Transverse colon (tissue), 4 donors: ENCODE measurements around the gene ZNF780A. TPM values are rescaled to one million over a fixed set of nuclear protein-coding genes. Genes with fewer than 3 reads are reported as not detected.

Experiments
- DNase-seq: peaks from one replicate; pipeline ENCODE4 v3.0.0-alpha.2; 2019
- H3K27ac ChIP-seq, 4 donors: fragments of 200-600 bp; sonication (generic); 2 replicates each; pipeline ENCODE4 v1.5.1; 2016 to 2018; ENCODE audit warnings: inconsistent platforms in 4 of 4
- H3K27me3 ChIP-seq: fragments of 200-600 bp; sonication (generic); 2 replicates; pipeline ENCODE4 v1.5.1; 2017; ENCODE audit warnings: inconsistent platforms
- H3K36me3 ChIP-seq, 4 donors: fragments of 200-600 bp; sonication (generic); 2 replicates each; pipeline ENCODE4 v1.5.1; 2017 to 2019; ENCODE audit warnings: inconsistent platforms in 4 of 4
- H3K4me1 ChIP-seq, 4 donors: fragments of 200-600 bp; sonication (generic); 2 replicates each; pipeline ENCODE4 v1.5.1; 2017 to 2020; ENCODE audit warnings: inconsistent platforms in 4 of 4
- H3K4me3 ChIP-seq, 4 donors: fragments of 200-600 bp; sonication (generic); 1 replicate in 1 of 4; 2 replicates in 3 of 4; pipeline versions ENCODE4 v1.5.1 to v1.6.1; 2017 to 2019; ENCODE audit warnings: inconsistent platforms in 4 of 4
- H3K9me3 ChIP-seq, 2 donors: fragments of 200-600 bp; sonication (generic); 2 replicates each; pipeline ENCODE4 v1.5.1; 2017 to 2019; ENCODE audit warnings: inconsistent platforms in 2 of 2
- CTCF ChIP-seq, 5 experiments: fragments of 200-600 bp in 3 of 5; fragments of 450-650 bp in 2 of 5; sonication (generic) in 3 of 5; IDR thresholded peaks; 1 replicate in 2 of 5; 2 replicates in 3 of 5; pipeline ENCODE4 v1.5.1; 2016 to 2017; ENCODE audit warnings: antibody characterized with exemption in 5 of 5, inconsistent platforms in 3 of 5, mild to moderate bottlenecking in 2 of 5, moderate library complexity in 1 of 5
- EP300 ChIP-seq: sonication (generic); formaldehyde crosslinking; IDR thresholded peaks from one replicate; pipeline ENCODE4 v1.6.1; 2017; ENCODE audit warnings: antibody characterized with exemption, low read depth
- POLR2A ChIP-seq: fragments of 450-650 bp; IDR thresholded peaks from one replicate; pipeline ENCODE4 v1.6.1; 2016; ENCODE audit warnings: antibody characterized with exemption, mild to moderate bottlenecking, moderate library complexity
- POLR2AphosphoS5 ChIP-seq, 3 donors: sonication (generic); formaldehyde crosslinking; IDR thresholded peaks; one replicate each; pipeline ENCODE4 v1.6.1; 2016; ENCODE audit warnings: antibody characterized with exemption in 3 of 3
- WGBS, 2 donors: methylation state at CpG; one replicate each; pipeline ENCODE4 v1.1.5; 2018; ENCODE audit warnings: low coverage in 1 of 2; 5-methylcytosine and 5-hydroxymethylcytosine counted together
- in situ Hi-C, 4 donors: fragments of 200-750 bp; cut with MboI; loops; one replicate each; pipeline versions ENCODE4 v1.15.0 to v1.15.1; 2017; ENCODE audit warnings: low sequenced_read_pairs in 3 of 4, low pct_ligation_motif_present in 1 of 4, low pct_unique_long_range_greater_than_20kb in 1 of 4
- intact Hi-C: fragments of 100-400 bp; cut with DNase I; formaldehyde crosslinking; loops from one replicate; pipeline ENCODE4 v1.15.1; 2023; ENCODE audit warnings: low total_unique reads
- total RNA-seq, 4 donors: library from RNA; depleted of rRNA; stranded (reverse); fragments of >200 nt; gene quantifications; one replicate each; pipeline ENCODE4 v1.1.0, GENCODE V29; 2016

ZNF780A gene
- total RNA-seq, 4 donors from 2014 or later = 3.0 to 19.7 (median 7.2) TPM

DNA sequence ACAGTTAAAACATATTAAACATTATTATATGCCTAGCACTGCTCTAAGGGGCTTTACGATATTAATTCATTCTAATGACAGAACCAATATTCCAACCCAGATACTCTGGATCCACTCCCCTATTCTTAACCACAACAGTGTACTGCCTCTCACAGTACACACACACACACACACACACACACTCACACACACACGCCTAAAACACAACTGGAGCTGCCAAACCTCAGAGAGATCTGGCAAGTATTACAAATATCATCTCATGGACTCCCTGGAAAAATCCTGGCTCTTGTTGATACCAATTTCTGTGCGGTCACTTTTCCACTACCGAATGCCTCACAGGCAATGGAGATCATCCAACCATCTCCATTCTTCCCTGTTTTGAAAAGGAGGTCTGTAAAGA lies 1.3 kb downstream of the ZNF780A start:
- no peaks in the 10 kb centered on the region for H3K9me3 ChIP-seq
- no peak for TF ChIP-seq POLR2A
- TF ChIP-seq EP300 = no peak
- no peak for TF ChIP-seq CTCF (IDR thresholded peaks at IDR 0.05)
- no peak for TF ChIP-seq POLR2AphosphoS5 (IDR thresholded peaks at IDR 0.05)
- H3K4me3 ChIP-seq = peak overlapping the region in 1 of 4 donors; percentile 74
- peaks cover 4 to 15% (median 10%) of the 10 kb centered on the region in 4 donors for H3K4me1 ChIP-seq
- H3K36me3 ChIP-seq = no peaks in the 10 kb centered on the region
- H3K27me3 ChIP-seq = no peaks in the 10 kb centered on the region
- H3K27ac ChIP-seq = peak overlapping the region in 1 of 4 donors; percentile 89
- 74 to 89% methylated on average over 4 of the region's 4 CpGs for WGBS, 2 donors
- in situ Hi-C loops (no loop called here), intact Hi-C loops (no loop called here)
- DNase-seq = no peak

- in situ Hi-C loops (no loop called here), intact Hi-C loops (no loop called here)
- H3K27me3 ChIP-seq = no peaks in the 10 kb centered on the region
- no peak overlapping the region for H3K27ac ChIP-seq
- no peak for DNase-seq
- H3K9me3 ChIP-seq = no peaks in the 10 kb centered on the region
- H3K4me1 ChIP-seq = peaks cover 4 to 15% (median 10%) of the 10 kb centered on the region in 4 donors
- WGBS, 2 donors = 71 to 80% methylated on average over 5 of the region's 5 CpGs
- H3K4me3 ChIP-seq = no peak overlapping the region
- H3K36me3 ChIP-seq = peaks cover 0 to 9% (median 2%) of the 10 kb centered on the region in 4 donors
- TF ChIP-seq POLR2A = no peak
- TF ChIP-seq POLR2AphosphoS5 (IDR thresholded peaks at IDR 0.05) = no peak
- no peak for TF ChIP-seq EP300
- TF ChIP-seq CTCF (IDR thresholded peaks at IDR 0.05) = no peak
These were observed 2.3 kb downstream of the ZNF780A start for GRCh38 chr19:40088299-40089047.

DNA sequence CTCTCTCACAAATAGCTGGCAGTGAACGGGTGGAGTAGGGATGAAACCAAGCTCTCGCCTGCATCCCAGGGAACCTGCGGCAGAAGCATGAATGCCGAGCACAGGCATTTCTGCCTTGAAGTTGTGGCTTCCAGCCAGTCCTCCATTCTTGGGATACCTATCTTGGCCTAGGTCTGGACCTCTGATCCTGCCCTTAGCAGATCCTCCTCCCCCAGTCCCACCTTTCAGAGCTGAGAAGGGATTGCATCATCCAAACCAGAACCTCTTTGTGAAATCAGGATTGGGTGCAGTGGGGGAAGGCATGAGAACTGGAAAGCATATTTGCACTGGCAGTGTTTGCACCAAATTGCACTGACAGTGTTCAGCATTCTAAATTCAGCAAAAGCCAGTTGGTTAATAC lies 5.8 kb downstream of the ZNF780A start:
- in situ Hi-C loops = no loop called here
- WGBS, 2 donors = 80 to 91% methylated on average over 4 of the region's 4 CpGs

DNA sequence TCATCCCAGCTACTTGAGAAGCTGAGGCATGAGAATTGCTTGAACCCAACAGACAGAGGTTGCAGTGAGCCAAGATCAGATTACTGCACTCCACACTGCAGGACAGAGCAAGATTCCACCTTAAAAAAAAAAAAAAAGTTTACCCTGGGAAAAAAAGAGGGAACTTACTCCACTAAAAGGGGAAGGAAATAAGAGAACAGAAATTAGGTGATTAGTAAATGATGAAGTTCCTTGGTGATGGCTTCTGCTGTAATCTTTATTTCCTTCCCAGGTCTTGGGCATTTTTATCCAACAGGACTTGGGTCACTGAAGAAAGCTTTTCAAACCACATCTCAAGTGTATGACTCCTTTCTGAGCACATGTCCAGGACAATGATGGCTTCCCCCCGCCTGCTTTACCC lies 9.3 kb downstream of the ZNF780A start:
- in situ Hi-C loops = no loop called here
- Histone ChIP-seq H3K27ac (no peak overlapping the region), H3K36me3 (peaks cover 2 to 76% (median 29%) of the 10 kb centered on the region in 4 donors), H3K4me1 (no peaks in the 10 kb centered on the region), H3K9me3 (peaks cover 3 to 11% of the 10 kb centered on the region in 2 donors), H3K4me3 (no peak overlapping the region), H3K27me3 (no peaks in the 10 kb centered on the region)
- no peak for DNase-seq
- intact Hi-C loops = no loop called here
- 50 to 91% methylated on average over 1 of the region's 1 CpG for WGBS, 2 donors
- TF ChIP-seq CTCF (IDR thresholded peaks at IDR 0.05) (no peak), POLR2A (no peak), POLR2AphosphoS5 (IDR thresholded peaks at IDR 0.05) (no peak), EP300 (no peak)

More for the DNA sequence above, 5.8 kb downstream of the ZNF780A start:
- no peak for DNase-seq
- Histone ChIP-seq H3K27me3 (no peaks in the 10 kb centered on the region), H3K4me3 (no peak overlapping the region), H3K36me3 (peaks cover 2 to 41% (median 13%) of the 10 kb centered on the region in 4 donors), H3K9me3 (no peaks in the 10 kb centered on the region), H3K27ac (no peak overlapping the region), H3K4me1 (peaks cover 4 to 9% (median 7%) of the 10 kb centered on the region in 4 donors)
- intact Hi-C loops = no loop called here
- TF ChIP-seq EP300 (no peak), POLR2A (no peak), POLR2AphosphoS5 (IDR thresholded peaks at IDR 0.05) (no peak), CTCF (IDR thresholded peaks at IDR 0.05) (no peak)
